Progenitor cell of endocrine pancreas (in vitro differentiated cells): ENCODE measurements around the gene IL17RE. TPM values are rescaled to one million over a fixed set of nuclear protein-coding genes. Genes with fewer than 3 reads are reported as not detected.
"Not testable (repeated sequence)": the region's sequence is repeated elsewhere in the genome, so short reads cannot be mapped to it uniquely, and the experiment has no call there.

ENCODE experiments used
- DNase-seq: peaks from one replicate; pipeline ENCODE4 v3.0.0; 2021; ENCODE audit warnings: low spot score; ENCODE audit not compliant: unreplicated experiment
- H3K27ac Mint-ChIP-seq: 2 replicates; pipeline ENCODE4 v1.8.0; 2021; ENCODE audit warnings: mild to moderate bottlenecking, moderate library complexity, mixed read lengths
- H3K27me3 Mint-ChIP-seq: 2 replicates; pipeline ENCODE4 v1.8.0; 2021; ENCODE audit warnings: mixed read lengths
- H3K36me3 Mint-ChIP-seq: 2 replicates; pipeline ENCODE4 v1.8.0; 2022; ENCODE audit warnings: mixed read lengths; ENCODE audit not compliant: insufficient read depth
- H3K4me1 Mint-ChIP-seq: 2 replicates; pipeline ENCODE4 v1.8.0; 2021; ENCODE audit warnings: low read depth, mixed read lengths
- H3K4me3 Mint-ChIP-seq: 2 replicates; pipeline ENCODE4 v1.8.0; 2021; ENCODE audit warnings: low read depth, mild to moderate bottlenecking, moderate library complexity, mixed read lengths
- H3K9me3 Mint-ChIP-seq: 2 replicates; pipeline ENCODE4 v1.8.0; 2021; ENCODE audit warnings: low read depth, mixed read lengths
- CTCF ChIP-seq: fragments of 200-600 bp; sonication (generic); IDR thresholded peaks from one replicate; pipeline ENCODE4 v1.5.0; 2021; ENCODE audit warnings: antibody characterized with exemption, mild to moderate bottlenecking; ENCODE audit not compliant: unreplicated experiment
- total RNA-seq: library from RNA; stranded (reverse); gene quantifications from 2 replicates; pipeline ENCODE4 v1.2.1, GENCODE V29; 2021

The IL17RE gene
- total RNA-seq, 1 donor from 2014 or later = 4.9 TPM

DNA sequence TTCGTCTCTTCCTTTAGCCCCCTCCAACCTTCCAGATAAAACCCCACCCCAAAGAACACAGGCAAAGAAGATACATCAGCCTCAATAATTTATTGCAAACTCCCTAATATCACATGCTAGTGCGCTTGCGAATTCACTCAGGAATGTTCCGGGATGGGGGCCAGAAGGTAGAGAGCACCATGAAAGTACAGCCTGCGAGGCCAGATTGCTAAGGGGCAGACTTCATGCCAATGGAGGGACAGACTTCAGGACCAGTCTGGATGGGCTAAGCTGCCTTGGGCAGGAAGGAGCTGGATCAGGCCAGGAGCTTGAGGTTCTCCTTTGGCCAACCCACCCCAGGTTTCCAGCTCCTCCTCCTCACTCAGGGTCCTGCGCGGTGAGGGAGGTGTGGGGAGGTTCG is 36.0 kb upstream of the IL17RE start:
- Mint-ChIP-seq H3K27me3 (peaks cover 12% of the 10 kb centered on the region), H3K27ac (no peak overlapping the region), H3K4me1 (no peaks in the 10 kb centered on the region), H3K36me3 (no peaks in the 10 kb centered on the region), H3K9me3 (no peaks in the 10 kb centered on the region), H3K4me3 (no peak overlapping the region)
- TF ChIP-seq CTCF = no peak
- no peak for DNase-seq

GRCh38 chr3:9867106-9867505 is 35.5 kb upstream of the IL17RE start:
- no peak overlapping the region for H3K4me3 Mint-ChIP-seq
- no peaks in the 10 kb centered on the region for H3K4me1 Mint-ChIP-seq
- H3K27me3 Mint-ChIP-seq = peaks cover 8% of the 10 kb centered on the region
- DNase-seq = no peak
- TF ChIP-seq CTCF = no peak
- H3K36me3 Mint-ChIP-seq = no peaks in the 10 kb centered on the region
- H3K27ac Mint-ChIP-seq = no peak overlapping the region
- H3K9me3 Mint-ChIP-seq = no peaks in the 10 kb centered on the region

DNA sequence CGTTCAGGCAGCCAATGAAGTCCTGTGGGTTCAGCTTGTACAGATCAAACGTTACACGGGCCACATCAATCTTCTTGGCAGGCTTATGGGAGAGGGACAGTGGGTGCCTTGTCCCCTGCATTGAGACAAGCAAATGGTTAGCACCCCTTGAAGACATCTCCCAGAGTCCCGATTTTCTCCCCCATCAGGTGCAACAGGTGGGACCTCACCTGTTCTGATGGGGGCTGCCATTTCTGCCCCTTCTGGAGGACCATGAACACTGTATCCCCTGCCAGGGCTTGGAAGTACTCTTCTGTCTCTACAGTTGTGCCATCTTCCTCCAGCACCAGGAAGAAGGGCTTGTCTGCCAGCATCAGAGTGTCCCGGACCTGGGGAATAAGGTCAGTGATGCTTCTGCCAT is 32.7 kb upstream of the IL17RE start:
- no peak for DNase-seq
- Mint-ChIP-seq H3K4me1 (no peaks in the 10 kb centered on the region), H3K4me3 (no peak overlapping the region), H3K9me3 (no peaks in the 10 kb centered on the region), H3K27ac (no peak overlapping the region), H3K27me3 (peaks cover 5% of the 10 kb centered on the region), H3K36me3 (no peaks in the 10 kb centered on the region)
- no peak for TF ChIP-seq CTCF

DNA sequence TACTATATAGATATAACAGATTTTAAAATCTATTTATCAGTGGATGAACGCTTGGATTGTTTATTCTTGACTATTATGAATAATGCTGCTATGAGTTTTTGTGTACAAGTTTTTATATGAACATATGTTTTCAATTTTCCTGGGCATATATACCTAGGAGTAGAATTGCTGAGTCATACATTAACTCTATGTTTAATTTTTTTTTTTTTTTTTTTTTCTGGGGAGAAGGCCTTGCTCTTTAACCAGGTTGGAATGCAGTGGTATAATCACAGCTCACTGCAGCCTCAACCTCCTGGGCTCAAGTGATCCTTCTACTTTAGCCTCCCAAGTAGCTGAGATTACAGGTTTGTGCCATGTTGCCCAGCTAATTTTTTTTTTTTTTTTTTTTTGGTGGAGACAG is 31.7 kb upstream of the IL17RE start:
- H3K27ac Mint-ChIP-seq = no peak overlapping the region
- no peak for TF ChIP-seq CTCF
- H3K27me3 Mint-ChIP-seq = peaks cover 9% of the 10 kb centered on the region
- no peaks in the 10 kb centered on the region for H3K4me1 Mint-ChIP-seq
- H3K36me3 Mint-ChIP-seq = no peaks in the 10 kb centered on the region
- no peaks in the 10 kb centered on the region for H3K9me3 Mint-ChIP-seq
- no peak for DNase-seq
- no peak overlapping the region for H3K4me3 Mint-ChIP-seq

DNA sequence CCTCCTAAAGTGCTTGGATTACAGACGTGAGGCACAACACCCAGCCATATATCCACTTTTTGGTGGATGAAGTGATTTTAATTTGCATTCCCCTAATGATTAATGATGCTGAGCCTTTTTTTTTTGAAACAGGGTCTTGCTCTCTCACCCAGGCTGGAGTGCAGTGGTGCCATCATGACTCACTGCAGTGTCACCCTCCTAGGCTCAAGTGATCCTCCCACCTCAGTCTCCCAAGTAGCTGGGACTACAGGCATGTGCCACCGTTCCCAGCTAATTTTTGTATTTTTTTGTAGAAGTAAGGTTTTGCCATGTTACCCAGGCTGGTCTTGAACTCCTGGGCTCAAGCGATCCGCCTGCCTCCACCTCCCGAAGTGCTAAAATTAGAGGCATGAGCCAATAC is 30.6 kb upstream of the IL17RE start:
- H3K36me3 Mint-ChIP-seq, DNase-seq, H3K27ac Mint-ChIP-seq, H3K4me3 Mint-ChIP-seq, H3K9me3 Mint-ChIP-seq, H3K4me1 Mint-ChIP-seq, H3K27me3 Mint-ChIP-seq: not testable (repeated sequence)

DNA sequence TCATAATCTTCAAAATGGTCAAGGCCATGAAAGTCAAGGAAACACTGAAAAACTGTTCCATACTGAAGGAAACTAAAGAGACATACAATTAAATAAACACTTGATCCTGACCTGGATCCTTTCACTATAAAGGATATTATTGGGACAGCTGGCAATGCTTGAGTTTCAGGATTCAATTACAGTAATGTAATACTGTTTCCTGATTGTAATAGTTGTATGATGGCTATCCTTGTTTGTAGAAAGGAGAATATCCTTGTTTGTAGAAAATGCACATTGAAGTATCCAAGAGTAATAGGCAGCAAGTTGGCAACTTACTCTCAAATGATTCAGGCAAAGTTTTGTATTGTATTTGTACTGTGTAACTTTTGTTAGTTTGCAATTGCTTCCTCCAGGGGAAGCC is 27.2 kb upstream of the IL17RE start:
- Mint-ChIP-seq H3K36me3 (no peaks in the 10 kb centered on the region), H3K9me3 (no peaks in the 10 kb centered on the region)

GRCh38 chr3:9876255-9876654 is 26.4 kb upstream of the IL17RE start:
- H3K36me3 Mint-ChIP-seq, DNase-seq, H3K4me1 Mint-ChIP-seq, H3K27me3 Mint-ChIP-seq, H3K4me3 Mint-ChIP-seq, H3K9me3 Mint-ChIP-seq, H3K27ac Mint-ChIP-seq: not testable (repeated sequence)

More for the DNA sequence above, 27.2 kb upstream of the IL17RE start:
- H3K27ac Mint-ChIP-seq = no peak overlapping the region
- H3K27me3 Mint-ChIP-seq = peaks cover 9% of the 10 kb centered on the region
- H3K4me1 Mint-ChIP-seq = no peaks in the 10 kb centered on the region
- no peak for DNase-seq
- H3K4me3 Mint-ChIP-seq = no peak overlapping the region
- no peak for TF ChIP-seq CTCF
